Liver (tissue), 3 donors: Measurements from ENCODE around the gene ITGA4.

Experiments
- FOXA1 ChIP-seq: IDR thresholded peaks from 2 replicates; pipeline ENCODE4 v1.6.1; 2016; ENCODE audit warnings: antibody characterized with exemption
- JUND ChIP-seq, 2 donors: IDR thresholded peaks; 2 replicates each; pipeline ENCODE4 v1.6.1; 2016; ENCODE audit warnings: antibody characterized with exemption in 2 of 2
- NR2F2 ChIP-seq: IDR thresholded peaks from 2 replicates; pipeline ENCODE4 v1.6.1; 2016; ENCODE audit warnings: antibody characterized with exemption
- RAD21 ChIP-seq, 2 donors: IDR thresholded peaks; 2 replicates each; pipeline ENCODE4 v1.6.1; 2016; ENCODE audit warnings: antibody characterized with exemption in 2 of 2, mild to moderate bottlenecking in 2 of 2
- RXRA ChIP-seq, 2 donors: IDR thresholded peaks; 2 replicates each; pipeline ENCODE4 v1.6.1; 2017 to 2018; ENCODE audit warnings: antibody characterized with exemption in 2 of 2, mild to moderate bottlenecking in 1 of 2
- SP1 ChIP-seq: IDR thresholded peaks from 2 replicates; pipeline ENCODE4 v1.6.1; 2018; ENCODE audit warnings: antibody characterized with exemption, mild to moderate bottlenecking
- TAF1 ChIP-seq: conservative IDR thresholded peaks from 2 replicates; pipeline ENCODE4 v1.6.1; 2016; ENCODE audit warnings: antibody characterized with exemption, mild to moderate bottlenecking
- YY1 ChIP-seq: IDR thresholded peaks from 2 replicates; pipeline ENCODE4 v1.6.1; 2016; ENCODE audit warnings: antibody characterized with exemption, mild to moderate bottlenecking
- TF ChIP-seq, protein P1 (sequence below): fragments of 150-350 bp; IDR thresholded peaks from 2 replicates; pipeline ENCODE4 v1.5.1; 2017; ENCODE audit warnings: improper control_type of control experiment, low read depth, low read length; ENCODE audit not compliant: missing input control
- TF ChIP-seq, protein P2 (sequence below): IDR thresholded peaks from 2 replicates; pipeline ENCODE4 v1.6.1; 2016; ENCODE audit warnings: antibody characterized with exemption, mild to moderate bottlenecking
- TF ChIP-seq, protein P3 (sequence below): IDR thresholded peaks from 2 replicates; pipeline ENCODE4 v1.6.1; 2016; ENCODE audit warnings: antibody characterized with exemption
- TF ChIP-seq, protein P4 (sequence below): IDR thresholded peaks from 2 replicates; pipeline ENCODE4 v1.6.1; 2016; ENCODE audit warnings: antibody characterized with exemption
- donor health status: healthy.
- donor health status: healthy.

DNA sequence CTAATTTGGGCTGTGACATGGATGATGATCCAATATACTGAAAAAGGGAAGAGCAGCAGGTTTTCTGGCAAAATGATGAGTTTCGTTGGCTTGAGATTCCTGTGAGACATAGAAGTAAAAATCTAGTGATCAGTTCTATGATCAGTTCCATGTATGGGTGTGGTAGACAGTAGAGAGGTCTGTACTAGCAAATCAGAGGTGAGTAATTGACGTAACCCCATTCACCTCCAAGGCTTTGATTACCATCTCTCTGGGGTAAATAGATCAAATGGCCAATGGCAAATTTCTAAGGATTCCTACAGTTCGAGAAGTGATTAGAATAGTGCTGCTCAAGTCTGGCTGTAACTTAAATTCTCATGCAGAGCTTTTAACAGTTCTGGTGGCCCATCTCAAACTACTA is 6.4 kb downstream of the ITGA4 start:
- TF ChIP-seq, protein P1, sequence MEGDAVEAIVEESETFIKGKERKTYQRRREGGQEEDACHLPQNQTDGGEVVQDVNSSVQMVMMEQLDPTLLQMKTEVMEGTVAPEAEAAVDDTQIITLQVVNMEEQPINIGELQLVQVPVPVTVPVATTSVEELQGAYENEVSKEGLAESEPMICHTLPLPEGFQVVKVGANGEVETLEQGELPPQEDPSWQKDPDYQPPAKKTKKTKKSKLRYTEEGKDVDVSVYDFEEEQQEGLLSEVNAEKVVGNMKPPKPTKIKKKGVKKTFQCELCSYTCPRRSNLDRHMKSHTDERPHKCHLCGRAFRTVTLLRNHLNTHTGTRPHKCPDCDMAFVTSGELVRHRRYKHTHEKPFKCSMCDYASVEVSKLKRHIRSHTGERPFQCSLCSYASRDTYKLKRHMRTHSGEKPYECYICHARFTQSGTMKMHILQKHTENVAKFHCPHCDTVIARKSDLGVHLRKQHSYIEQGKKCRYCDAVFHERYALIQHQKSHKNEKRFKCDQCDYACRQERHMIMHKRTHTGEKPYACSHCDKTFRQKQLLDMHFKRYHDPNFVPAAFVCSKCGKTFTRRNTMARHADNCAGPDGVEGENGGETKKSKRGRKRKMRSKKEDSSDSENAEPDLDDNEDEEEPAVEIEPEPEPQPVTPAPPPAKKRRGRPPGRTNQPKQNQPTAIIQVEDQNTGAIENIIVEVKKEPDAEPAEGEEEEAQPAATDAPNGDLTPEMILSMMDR = no peak
- TF ChIP-seq FOXA1 (no peak), JUND (IDR thresholded peaks at IDR 0.05) (no peak), RXRA (IDR thresholded peaks at IDR 0.05) (no peak), TAF1 (no peak), YY1 (no peak), RAD21 (IDR thresholded peaks at IDR 0.05) (no peak), SP1 (no peak), NR2F2 (no peak)
- TF ChIP-seq, protein P2, sequence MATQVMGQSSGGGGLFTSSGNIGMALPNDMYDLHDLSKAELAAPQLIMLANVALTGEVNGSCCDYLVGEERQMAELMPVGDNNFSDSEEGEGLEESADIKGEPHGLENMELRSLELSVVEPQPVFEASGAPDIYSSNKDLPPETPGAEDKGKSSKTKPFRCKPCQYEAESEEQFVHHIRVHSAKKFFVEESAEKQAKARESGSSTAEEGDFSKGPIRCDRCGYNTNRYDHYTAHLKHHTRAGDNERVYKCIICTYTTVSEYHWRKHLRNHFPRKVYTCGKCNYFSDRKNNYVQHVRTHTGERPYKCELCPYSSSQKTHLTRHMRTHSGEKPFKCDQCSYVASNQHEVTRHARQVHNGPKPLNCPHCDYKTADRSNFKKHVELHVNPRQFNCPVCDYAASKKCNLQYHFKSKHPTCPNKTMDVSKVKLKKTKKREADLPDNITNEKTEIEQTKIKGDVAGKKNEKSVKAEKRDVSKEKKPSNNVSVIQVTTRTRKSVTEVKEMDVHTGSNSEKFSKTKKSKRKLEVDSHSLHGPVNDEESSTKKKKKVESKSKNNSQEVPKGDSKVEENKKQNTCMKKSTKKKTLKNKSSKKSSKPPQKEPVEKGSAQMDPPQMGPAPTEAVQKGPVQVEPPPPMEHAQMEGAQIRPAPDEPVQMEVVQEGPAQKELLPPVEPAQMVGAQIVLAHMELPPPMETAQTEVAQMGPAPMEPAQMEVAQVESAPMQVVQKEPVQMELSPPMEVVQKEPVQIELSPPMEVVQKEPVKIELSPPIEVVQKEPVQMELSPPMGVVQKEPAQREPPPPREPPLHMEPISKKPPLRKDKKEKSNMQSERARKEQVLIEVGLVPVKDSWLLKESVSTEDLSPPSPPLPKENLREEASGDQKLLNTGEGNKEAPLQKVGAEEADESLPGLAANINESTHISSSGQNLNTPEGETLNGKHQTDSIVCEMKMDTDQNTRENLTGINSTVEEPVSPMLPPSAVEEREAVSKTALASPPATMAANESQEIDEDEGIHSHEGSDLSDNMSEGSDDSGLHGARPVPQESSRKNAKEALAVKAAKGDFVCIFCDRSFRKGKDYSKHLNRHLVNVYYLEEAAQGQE = no peak
- TF ChIP-seq, protein P3, sequence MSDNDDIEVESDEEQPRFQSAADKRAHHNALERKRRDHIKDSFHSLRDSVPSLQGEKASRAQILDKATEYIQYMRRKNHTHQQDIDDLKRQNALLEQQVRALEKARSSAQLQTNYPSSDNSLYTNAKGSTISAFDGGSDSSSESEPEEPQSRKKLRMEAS = no peak
- TF ChIP-seq, protein P4, sequence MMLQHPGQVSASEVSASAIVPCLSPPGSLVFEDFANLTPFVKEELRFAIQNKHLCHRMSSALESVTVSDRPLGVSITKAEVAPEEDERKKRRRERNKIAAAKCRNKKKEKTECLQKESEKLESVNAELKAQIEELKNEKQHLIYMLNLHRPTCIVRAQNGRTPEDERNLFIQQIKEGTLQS = no peak
